ENCODE results near the gene MAP4K4.
A peak's percentile ranks its signal among the peaks of the same experiment; 100 is the strongest.

- TF ChIP-seq, protein P1, sequence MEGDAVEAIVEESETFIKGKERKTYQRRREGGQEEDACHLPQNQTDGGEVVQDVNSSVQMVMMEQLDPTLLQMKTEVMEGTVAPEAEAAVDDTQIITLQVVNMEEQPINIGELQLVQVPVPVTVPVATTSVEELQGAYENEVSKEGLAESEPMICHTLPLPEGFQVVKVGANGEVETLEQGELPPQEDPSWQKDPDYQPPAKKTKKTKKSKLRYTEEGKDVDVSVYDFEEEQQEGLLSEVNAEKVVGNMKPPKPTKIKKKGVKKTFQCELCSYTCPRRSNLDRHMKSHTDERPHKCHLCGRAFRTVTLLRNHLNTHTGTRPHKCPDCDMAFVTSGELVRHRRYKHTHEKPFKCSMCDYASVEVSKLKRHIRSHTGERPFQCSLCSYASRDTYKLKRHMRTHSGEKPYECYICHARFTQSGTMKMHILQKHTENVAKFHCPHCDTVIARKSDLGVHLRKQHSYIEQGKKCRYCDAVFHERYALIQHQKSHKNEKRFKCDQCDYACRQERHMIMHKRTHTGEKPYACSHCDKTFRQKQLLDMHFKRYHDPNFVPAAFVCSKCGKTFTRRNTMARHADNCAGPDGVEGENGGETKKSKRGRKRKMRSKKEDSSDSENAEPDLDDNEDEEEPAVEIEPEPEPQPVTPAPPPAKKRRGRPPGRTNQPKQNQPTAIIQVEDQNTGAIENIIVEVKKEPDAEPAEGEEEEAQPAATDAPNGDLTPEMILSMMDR (IDR thresholded peaks at IDR 0.05; ENCODE audit: insufficient read depth, low read length, poor library complexity, severe bottlenecking): peak; percentile 41
- no peak for TF ChIP-seq EZH2phosphoT487 (conservative IDR thresholded peaks at IDR 0.05; ENCODE audit: low read length)
Observed at GRCh38 chr2:101823347-101823791, 125.9 kb downstream of the MAP4K4 start.
